DMS114 treated with DMSO at 0.1 percent for 48 hours (cell line): ENCODE measurements around the gene PRKN.
"Not testable (repeated sequence)": the region's sequence is repeated elsewhere in the genome, so short reads cannot be mapped to it uniquely, and the experiment has no call there.

Source experiments
- DNase-seq: peaks from one replicate; lab custom pipeline; 2025; ENCODE audit not compliant: unreplicated experiment; lab: John Stamatoyannopoulos, UW

PRKN gene

GRCh38 chr6:162468326-162468725 is 259.2 kb downstream of the PRKN start:
- DNase-seq: no peak

GRCh38 chr6:162467679-162468078 is 259.9 kb downstream of the PRKN start:
- DNase-seq: no peak

- no peak for DNase-seq
Measured at GRCh38 chr6:162463576-162463975, 264.0 kb downstream of the PRKN start.

GRCh38 chr6:162459985-162460384 is 267.6 kb downstream of the PRKN start:
- no peak for DNase-seq

DNA sequence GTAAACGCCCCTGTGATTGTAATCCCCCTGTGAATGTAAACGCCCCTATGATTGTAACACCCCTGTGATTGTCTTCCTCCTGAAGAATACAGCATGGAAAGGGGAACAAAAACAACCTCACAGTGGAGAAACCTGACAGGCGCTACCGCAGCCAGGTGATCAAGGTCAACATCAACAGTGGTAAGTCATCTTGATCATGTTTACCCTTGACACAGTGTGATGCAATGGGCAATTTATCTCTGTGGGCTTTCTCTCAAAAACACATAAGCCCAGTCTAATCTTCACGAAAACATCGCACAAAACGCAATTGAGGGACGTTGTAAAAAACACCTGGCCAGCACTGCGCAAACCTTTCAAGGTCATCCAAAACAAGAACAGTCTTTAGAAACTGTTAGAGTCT is 277.2 kb downstream of the PRKN start:
- no peak for DNase-seq

DNA sequence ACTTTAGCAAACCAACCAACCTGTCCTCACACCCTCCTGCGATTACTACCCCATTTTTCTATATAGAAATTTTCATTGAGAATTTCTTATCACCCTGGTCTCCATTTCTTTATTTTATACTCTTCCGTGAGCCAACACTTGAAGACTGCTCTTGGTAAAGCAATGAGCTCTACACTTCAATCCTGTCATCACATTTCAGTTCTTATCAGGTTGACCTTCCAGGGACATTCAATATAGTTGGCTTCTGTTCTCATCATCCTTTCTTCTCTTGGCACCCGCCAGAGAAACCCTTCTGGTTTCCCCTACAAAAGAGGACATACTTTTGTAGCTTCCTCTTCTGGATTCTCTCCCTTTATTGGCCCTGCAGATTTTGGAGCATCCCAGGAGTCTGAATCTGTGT is 279.3 kb downstream of the PRKN start:
- no peak for DNase-seq

DNA sequence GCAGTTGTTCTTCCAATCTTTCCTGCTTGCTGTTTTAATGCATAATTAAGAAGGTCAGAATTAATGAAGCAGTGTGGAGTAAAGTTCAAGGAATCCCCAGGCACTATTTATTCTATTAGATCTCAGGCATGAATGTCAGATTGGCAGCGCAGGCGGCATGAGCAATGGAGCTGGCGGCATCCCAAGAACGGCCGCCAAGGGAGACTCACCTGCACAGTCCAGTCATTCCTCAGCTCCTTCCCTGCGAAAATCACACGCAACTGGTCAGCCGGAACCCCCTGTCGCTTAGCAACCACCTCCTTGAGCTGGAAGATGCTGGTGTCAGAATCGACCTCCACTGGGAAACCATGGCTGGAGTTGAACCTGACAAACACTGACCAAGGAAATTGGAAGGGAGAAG is 284.5 kb downstream of the PRKN start:
- DNase-seq: no peak

DNA sequence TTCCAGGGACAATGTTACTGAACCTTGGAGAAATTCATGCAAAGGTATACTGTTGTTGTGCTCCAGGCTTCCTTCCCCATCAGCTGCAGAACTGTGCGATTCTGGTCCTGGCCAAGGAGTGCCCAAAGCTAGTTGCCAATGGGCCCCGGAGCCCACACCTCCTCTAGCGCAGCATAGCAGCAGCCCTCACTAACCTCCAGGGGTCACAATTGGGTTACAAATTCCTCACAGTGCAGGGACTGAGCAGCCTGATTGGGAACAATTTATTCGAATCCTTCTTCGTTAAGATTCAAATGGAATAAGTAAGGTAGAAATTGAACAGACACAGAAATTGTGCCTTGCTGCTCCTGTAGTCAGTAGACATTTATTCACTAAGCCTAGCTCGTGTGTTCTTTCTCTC is 284.9 kb downstream of the PRKN start:
- DNase-seq: no peak

DNA sequence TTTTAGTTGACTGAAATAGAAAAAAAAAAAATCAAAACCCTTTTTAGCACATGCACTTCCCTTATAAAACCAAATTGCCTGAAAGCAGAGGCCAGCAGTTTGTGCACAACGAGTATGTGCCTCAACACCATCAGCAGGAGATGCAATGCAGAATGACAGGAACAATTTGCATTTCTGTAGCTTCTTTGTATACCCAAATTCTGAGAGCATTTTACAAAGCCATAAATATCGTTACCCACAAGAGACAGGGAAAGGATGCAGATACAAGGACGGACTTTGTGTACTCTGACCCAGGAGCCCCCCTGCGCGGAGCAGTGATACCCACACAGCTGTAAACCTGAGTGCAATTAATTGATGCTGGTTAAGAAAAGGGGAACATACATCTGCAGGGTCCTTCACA is 285.6 kb downstream of the PRKN start:
- DNase-seq: no peak

DNA sequence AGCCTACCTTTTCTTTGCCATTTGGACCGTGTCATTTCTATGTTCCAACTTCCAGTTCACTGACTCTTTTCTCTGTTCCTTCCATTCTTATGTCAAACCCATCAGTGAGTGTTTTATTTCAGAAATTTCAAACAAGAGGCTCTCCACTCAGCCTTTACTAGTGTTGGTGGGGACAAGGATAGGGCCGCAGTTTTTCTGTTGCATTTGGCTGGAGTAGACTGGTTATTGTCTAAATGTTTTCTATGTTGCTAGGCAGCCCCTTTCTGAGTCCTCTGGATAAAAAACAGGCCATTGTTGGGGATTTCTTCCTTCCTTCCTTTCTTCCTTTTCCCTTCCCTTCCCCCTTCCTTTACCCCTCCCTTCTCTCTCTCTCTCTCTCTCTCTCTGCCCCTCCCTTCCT is 288.6 kb downstream of the PRKN start:
- no peak for DNase-seq

DNA sequence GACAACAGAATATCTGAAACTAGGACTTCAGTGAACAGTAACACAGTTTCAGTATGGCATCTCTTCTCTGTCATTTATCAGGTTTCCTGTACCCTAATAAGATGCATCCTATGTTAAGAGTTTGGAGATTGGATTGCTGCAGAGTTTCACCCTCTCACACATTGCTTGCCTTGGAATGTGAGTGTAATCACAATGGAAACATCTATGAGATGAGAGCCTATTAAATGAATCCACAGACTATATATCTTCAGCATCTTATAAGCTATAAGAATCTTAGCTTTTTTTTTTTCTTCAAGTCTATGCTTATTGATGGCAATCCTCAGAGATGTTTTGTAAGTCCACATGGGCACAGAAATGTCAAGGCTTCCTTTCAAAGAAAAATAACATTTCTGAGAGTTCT is 292.5 kb downstream of the PRKN start:
- no peak for DNase-seq

GRCh38 chr6:162421004-162421403 is 306.6 kb downstream of the PRKN start:
- no peak for DNase-seq

- no peak for DNase-seq
Measured at GRCh38 chr6:162416831-162417537, 310.6 kb downstream of the PRKN start.

DNA sequence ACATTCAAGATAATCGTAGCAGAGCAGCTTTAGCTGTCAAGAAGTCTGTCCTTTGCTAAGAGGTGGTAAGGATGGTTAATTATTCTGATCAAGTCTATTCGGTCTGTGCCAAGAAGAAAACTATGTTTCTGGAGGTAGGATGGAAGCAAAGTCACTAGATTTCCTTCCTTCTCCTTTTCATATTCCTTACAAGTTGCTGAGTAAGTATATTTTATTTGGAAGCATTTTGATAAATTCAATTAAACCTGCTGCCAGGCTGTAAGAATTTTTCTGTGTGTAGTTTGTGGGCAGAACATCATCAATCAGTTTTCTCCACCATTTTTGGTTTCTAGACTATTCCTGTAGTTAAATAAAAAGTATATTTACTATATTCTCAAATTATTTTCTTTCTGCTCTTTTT is 311.3 kb downstream of the PRKN start:
- DNase-seq: no peak

DNA sequence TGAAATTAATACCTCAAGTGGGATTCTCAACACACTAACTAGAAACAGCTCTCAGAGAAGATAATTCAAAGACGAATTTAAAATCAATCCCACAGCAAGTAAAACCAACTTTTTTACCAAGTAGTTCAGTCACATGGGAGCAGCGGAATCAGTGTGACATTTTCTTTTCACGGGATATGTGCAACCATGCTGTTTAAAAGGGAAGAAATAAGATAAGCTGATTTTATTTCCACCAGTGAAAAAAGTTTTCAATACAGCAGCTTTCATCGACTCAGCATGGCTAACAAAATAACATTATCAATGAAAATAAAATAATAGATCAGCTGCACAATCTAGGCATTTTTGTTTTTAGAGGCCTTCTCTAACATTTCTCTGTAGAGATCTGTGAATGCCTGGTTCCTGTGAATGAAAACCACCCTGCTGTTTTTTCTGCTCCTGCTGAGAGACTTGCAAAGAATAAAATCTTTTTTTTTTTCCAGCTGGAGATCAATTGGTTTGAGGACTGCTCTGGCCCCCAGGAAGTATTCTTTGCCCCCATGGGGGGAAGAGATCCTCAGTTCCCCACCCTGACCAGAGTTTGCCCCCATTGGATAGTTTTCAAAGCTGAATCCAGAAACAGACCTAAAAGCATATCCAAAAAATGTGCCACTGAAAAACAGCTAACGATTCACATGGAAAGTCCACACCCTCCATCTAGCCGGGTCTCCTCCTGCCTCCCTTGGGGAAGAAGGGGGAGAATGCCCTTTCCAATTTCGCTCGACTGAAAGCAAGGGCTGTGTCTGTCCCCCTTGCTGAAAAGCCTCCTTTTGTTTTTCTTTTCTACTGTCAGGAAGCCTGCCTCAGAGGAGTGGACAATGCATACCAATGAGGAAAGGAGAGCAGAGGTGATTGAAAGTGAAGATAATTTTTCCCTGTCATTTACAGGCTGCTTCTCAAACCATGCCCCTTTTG is 317.6 kb downstream of the PRKN start:
- no peak for DNase-seq

- DNase-seq: no peak
Measured at GRCh38 chr6:162408826-162409535, 318.6 kb downstream of the PRKN start.

DNA sequence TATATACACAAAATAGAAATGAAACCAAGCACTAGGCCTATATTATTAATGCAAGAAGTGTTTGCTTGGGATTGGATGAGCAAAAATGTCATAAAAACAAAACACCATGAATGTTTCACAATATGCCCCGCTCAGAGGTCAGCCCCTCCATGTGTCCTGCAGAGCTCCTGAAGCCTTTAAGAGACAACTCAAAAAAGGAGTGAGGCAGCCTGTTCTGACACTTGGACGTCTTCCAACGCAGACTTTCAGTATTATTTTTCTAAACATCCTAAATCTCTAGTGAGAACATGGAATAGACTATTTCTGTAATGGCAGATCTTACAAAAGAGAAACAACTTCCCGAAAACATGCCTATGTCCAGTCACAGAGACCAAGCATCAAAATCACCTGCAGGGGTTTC is 322.6 kb downstream of the PRKN start:
- no peak for DNase-seq

GRCh38 chr6:162403031-162403430 is 324.5 kb downstream of the PRKN start:
- DNase-seq: no peak

DNA sequence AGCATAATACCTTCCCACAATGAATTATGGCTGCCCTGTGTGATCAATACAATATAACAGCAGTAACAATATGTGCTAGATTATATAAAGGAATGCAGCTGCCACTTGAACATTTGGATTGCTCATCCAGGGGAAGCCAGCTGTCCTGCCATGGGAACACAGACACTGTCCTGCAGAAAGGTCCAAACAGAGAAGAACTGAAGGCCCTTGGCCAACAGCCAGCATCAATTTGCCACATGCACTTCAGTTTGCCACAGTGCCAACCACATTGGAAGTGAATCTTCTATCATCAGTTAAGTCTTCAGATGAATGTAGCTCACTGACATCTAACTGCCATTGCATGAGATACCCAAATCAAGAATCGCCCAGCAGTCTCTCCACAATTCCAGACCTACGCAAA is 332.4 kb downstream of the PRKN start:
- no peak for DNase-seq

GRCh38 chr6:162390961-162391811 is 336.4 kb downstream of the PRKN start:
- DNase-seq: not testable (repeated sequence)
